SK-N-MC (cell line): ENCODE results near the gene FAM24B.

Source experiments
- EZH2 ChIP-seq: fragments of 200-600 bp; sonication (generic); IDR thresholded peaks from one replicate; pipeline ENCODE4 v1.6.1; 2017; ENCODE audit warnings: antibody characterized with exemption
- FOXP2 ChIP-seq: optimal IDR thresholded peaks from 2 replicates; pipeline ENCODE3; 2011; ENCODE audit warnings: mild to moderate bottlenecking, moderate library complexity; ENCODE audit not compliant: insufficient read depth; ENCODE audit errors: extremely low read length, control extremely low read depth
- POLR2AphosphoS5 ChIP-seq: IDR thresholded peaks from 2 replicates; pipeline ENCODE4 v1.6.1; 2012; ENCODE audit warnings: mild to moderate bottlenecking, low read depth, low read length, borderline replicate concordance

DNA sequence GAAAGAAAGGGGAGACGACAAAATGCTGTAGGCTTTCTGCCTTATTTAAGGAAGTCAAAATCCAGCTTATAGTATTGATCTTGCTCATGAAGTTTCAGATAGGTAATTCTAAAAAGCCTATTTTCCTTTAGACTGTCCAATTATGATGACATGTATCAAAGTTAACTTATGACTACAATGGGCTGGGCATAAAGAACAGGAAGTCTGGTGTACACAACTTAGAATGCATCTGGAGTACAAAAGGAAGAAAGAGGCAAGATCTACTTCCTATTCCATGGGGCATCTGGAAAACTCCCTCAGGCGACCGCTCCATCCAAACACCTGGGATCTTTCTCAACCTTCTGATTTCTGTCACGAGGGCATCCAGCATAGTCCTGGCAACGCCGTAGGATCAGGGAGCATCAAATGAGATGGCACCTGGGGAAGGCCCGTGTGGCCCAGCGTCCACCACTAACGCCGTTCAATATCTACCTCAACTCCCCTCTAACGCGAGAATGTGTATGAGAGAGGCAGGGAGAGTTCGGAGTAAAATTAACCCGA is 512 bp downstream of the FAM24B start:
- TF ChIP-seq POLR2AphosphoS5 (no peak), EZH2 (no peak), FOXP2 (no peak)
